Raji (cell line): ENCODE data around the gene KCNG4.

ENCODE experiments used
- POLR2A ChIP-seq: IDR thresholded peaks from 2 replicates; pipeline ENCODE4 v1.6.1; 2011; ENCODE audit warnings: low read depth, low read length, control low read depth; ENCODE audit not compliant: insufficient read depth

KCNG4 gene

GRCh38 chr16:84239909-84240308 lies at the start of gene KCNG4:
KCNG4 (minus strand) TSS chr16:84240012; CDS start chr16:84237485, 2,527 bp downstream.
- no peak for TF ChIP-seq POLR2A

- TF ChIP-seq POLR2A: no peak
Measured at GRCh38 chr16:84288902-84289301, 49.1 kb upstream of the KCNG4 start.

GRCh38 chr16:84286578-84287240 lies 46.9 kb upstream of the KCNG4 start:
- TF ChIP-seq POLR2A: no peak

- no peak for TF ChIP-seq POLR2A
Measured at GRCh38 chr16:84284154-84284722, 44.4 kb upstream of the KCNG4 start.

DNA sequence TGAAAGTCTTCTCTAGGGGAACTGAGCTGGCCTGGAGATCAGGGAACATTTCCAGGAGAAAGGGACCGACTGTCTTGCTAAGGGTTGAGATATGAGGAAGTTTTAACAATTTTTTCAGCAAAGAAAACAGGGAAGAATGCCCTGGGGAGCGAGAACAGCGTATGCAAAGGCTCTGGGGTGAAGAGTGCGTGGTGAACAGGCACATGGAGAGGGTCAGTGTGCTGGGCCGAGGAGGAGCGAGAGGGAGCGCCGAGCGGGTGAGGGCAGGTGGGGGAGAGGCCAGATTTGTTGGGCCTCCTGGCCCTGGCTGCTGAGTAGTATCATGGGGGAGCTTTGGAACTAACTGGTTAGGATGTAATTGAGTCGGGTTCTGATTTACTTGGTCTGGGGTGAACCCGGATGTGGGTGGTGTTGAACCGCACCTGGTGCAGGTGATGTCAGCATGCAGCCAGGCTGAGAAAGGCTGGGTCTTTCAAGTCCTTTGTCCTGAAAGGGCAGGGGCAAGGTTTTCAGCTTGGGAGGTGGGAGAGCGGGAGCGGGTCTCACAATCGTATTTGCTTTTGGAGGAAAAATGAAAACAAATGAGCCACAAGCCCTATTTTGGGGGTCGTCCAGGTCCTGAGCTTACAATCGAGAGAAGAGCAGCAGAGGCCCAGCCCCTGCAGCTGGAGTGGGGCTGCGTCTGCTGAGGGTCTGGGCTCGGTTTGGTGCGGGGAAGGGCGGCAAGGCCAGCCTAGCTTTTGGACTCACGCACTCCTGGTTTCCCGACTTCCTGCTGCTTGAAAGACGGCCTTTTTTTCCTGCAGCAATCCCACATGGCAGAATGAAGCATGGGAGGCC lies 43.7 kb upstream of the KCNG4 start:
- TF ChIP-seq POLR2A: no peak

DNA sequence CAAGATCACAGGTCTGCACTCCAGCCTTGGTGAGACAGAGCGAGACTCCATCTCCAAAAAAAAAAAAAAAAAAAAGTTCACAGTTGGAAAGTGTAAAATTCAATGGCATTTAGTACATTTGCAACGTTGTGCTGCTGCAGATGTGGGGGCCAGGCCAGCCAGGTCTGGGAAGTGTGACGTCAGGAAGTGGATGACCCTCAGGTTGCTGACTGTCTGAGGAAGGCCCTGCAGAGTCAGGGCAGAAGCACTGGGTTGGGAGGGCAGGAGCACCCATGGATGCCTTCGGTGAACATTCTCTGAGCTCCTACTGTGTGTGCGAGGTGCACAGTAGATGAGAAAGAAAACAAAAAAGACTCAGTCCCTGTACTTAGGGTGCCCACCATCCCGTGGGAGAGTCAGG lies 42.7 kb upstream of the KCNG4 start:
- TF ChIP-seq POLR2A: no peak

DNA sequence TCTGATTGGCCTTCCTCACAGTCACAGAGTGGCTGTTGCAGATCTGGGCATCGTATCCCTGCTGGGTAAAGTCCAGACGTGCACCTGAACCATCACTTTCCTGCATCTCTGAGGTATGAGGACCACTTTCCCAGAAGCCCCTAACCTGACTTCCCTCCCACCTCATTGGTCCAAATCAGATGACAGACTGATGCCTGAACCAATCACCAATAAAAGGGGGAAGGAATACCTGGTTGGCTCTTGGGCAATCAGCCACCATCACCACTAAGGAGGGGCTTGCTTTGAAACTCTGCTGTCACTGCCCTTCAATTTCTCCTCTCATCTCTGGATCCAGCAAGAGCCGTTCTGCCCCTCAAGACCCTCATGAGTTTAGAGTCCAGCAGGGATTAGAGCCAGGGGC lies 41.3 kb upstream of the KCNG4 start:
- TF ChIP-seq POLR2A: no peak

DNA sequence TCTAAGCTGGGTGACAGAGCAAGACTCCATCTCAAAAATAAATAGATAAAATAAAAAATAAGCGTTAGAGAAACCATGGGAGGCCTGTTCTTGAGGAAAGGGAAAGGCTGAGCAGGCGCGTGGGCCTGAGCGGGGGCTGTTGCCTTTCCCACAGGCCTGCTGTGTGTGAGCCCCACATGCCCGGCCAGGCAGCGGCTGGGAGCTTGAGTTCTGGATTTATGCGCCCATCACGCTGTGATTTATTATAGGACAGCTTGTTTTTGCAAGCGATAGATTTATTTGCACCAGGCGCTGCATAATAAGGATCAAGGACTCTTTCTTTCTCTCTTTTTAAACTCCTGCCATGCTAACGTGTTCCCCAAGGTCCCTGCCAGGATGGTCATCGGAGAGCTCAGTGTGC lies 40.1 kb upstream of the KCNG4 start:
- no peak for TF ChIP-seq POLR2A

DNA sequence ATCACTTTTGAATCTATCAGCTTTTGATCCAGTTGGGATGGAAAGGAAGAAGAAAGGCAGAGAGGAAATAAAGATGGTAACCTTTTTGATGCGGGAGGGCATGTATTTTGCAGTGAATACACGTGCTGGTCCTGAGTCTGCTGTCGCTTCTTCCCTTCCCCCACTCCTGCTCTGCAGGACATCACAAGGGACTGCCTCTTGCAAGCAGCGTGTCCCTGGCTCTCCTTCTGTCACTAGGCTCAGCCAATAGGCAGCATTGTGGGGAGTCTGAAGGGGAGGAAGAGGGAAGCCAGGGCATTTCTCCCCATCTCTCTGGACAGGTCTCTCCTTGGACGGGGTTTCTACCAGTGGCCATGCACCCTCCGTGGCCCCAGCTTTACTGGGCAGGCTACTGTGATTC lies 39.2 kb upstream of the KCNG4 start:
- TF ChIP-seq POLR2A: no peak

DNA sequence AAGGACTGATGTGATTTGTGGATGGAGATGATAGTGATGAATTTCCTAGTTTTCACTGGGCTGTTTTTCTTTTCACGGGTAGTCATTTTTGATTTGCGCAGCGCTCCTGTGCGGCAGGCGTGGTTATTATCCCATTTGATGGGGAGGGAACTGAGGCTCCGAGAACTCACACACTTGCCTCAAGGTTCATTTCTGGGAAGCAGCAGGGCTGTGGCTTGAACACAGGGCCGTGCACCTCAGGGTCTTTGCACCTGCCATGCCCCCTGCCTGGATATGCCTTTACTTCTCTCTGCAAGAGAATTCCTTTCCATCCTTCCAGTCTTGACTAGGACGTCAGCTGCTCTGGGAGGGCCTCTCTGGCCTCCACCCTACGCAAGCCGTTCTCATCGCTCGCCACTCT lies 38.5 kb upstream of the KCNG4 start:
- TF ChIP-seq POLR2A: no peak

DNA sequence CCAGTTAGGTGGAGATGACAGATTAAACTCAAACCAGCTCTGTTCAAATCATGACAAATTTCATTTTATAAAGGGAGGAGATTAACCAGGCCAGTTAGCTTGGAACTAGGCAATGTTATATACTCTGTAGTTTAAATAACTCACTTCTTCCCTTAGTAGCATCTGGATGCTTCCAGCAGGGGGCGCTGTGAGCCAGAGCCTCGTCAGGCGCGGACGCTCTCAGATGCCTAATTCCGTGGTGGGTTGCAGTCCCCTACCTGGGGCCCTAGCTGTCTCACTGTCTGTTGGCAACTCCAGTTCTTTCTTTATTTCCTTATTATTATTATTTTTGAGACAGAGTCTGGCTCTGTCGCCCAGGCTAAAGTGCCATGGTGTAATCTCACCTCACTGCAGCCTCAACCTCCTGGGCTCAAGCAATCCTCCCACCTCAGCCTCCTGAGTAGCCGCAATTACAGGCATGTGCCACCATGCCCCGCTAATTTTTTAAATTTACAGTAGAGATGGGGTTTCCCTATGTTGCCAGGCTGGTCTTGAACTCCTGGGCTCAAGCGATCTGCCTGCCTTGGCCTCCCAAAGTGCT lies 37.5 kb upstream of the KCNG4 start:
- no peak for TF ChIP-seq POLR2A

- TF ChIP-seq POLR2A: no peak
Measured at GRCh38 chr16:84275585-84276151, 35.9 kb upstream of the KCNG4 start.

- no peak for TF ChIP-seq POLR2A
Measured at GRCh38 chr16:84274515-84274914, 34.7 kb upstream of the KCNG4 start.

DNA sequence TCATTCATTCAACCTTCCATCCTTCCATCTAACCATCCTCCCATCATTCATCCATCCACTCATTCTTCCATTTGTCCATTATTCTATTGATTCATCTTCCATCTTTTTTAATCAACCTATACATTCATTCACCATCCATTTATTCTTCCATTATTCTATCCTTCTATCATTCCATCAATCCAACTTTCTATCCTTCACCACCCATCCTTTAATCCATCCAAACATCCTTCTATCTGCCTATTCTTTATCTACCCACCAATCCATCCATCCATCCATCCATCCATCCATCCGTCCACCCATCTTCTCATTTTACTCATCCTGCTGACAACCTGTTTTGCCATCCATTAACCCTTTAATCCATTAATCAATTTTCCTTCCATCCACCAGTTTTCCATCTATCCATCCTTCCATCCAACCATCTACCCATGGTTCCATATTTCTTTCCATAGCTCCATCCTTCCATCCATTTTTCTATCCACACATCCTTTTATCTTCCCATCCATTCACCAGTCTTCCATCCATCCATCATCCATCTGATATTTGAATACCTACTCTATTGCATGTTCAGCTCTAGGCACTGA lies 33.0 kb upstream of the KCNG4 start:
- TF ChIP-seq POLR2A: no peak

- no peak for TF ChIP-seq POLR2A
Measured at GRCh38 chr16:84271866-84272265, 32.1 kb upstream of the KCNG4 start.

GRCh38 chr16:84271037-84271436 lies 31.2 kb upstream of the KCNG4 start:
- TF ChIP-seq POLR2A: no peak

GRCh38 chr16:84270531-84270930 lies 30.7 kb upstream of the KCNG4 start:
- no peak for TF ChIP-seq POLR2A
